Tibial artery (tissue), 4 donors: Measurements from ENCODE around the gene ARHGAP21.
"Not testable (repeated sequence)": the region's sequence is repeated elsewhere in the genome, so short reads cannot be mapped to it uniquely, and the experiment has no call there.

Experiments used
- DNase-seq, 2 donors: peaks; one replicate each; pipeline ENCODE4 v3.0.0-alpha.2; 2019
- H3K27ac ChIP-seq, 2 donors: fragments of 200-600 bp; sonication (generic) in 1 of 2; 1 replicate in 1 of 2; 2 replicates in 1 of 2; pipeline ENCODE4 v1.5.1; 2018 to 2019; ENCODE audit warnings: mild to moderate bottlenecking in 1 of 2
- H3K27me3 ChIP-seq, 2 donors: fragments of 200-600 bp; sonication (generic) in 1 of 2; one replicate each; pipeline versions ENCODE4 v1.5.1 to v1.6.0; 2016 to 2019
- H3K36me3 ChIP-seq, 3 donors: fragments of 200-600 bp; sonication (generic) in 2 of 3; one replicate each; pipeline ENCODE4 v1.5.1; 2016 to 2019; ENCODE audit warnings: mild to moderate bottlenecking in 2 of 3
- H3K4me1 ChIP-seq, 4 donors: fragments of 200-600 bp; sonication (generic) in 2 of 4; 1 replicate in 3 of 4; 2 replicates in 1 of 4; pipeline ENCODE4 v1.5.1; 2016 to 2019
- H3K4me3 ChIP-seq, 2 donors: fragments of 200-600 bp; sonication (generic) in 1 of 2; 1 replicate in 1 of 2; 2 replicates in 1 of 2; pipeline ENCODE4 v1.5.1; 2018 to 2019; ENCODE audit warnings: mild to moderate bottlenecking in 2 of 2
- H3K9me3 ChIP-seq, 3 donors: fragments of 200-600 bp; sonication (generic) in 1 of 3; one replicate each; pipeline ENCODE4 v1.5.1; 2016 to 2019
- intact Hi-C: fragments of 100-400 bp; cut with DNase I; formaldehyde crosslinking; loops from one replicate; pipeline ENCODE4 v1.15.0; 2023; ENCODE audit warnings: low total_unique reads
- TF ChIP-seq, protein P1 (sequence below), 2 experiments: fragments of 200-600 bp in 1 of 2; fragments of 450-650 bp in 1 of 2; IDR thresholded peaks; one replicate each; pipeline ENCODE4 v1.5.1; 2017 to 2019; ENCODE audit warnings: antibody characterized with exemption in 2 of 2, mild to moderate bottlenecking in 1 of 2, moderate library complexity in 1 of 2

Gene ARHGAP21

DNA sequence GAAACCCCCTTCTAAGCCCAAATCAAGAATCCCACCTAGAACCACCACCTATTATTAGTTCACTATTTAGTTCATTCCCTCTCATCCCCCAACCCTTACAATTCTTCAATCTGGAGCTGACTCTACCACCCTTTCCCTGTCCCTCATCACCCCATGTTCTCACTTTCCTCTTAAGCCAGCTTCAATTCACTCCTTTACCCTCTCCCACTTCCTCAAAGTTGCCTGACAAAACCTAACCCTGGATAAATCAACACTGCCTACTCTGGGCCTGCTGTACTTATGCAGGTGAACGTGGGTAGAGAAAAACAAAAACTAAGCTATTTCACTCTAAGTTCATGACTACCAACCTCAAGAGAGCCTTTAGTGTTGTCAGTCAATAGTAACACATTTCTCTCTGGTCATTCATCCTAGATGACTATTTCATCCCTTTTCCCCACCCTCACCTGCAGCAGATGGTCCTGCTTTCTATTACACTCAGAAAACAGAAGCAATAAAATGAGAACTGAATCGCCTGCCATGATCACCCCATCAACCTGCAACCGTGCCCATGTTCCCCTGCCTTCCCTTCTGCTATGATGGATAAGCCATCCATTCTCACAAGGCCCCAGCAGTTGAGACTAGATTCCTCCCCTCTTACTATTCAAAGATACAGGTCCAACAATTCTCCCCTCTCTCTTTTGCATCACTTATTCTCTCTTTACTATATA is 52.6 kb downstream of the ARHGAP21 start:
- Histone ChIP-seq H3K36me3 (peaks cover 0 to 4% (median 0%) of the 10 kb centered on the region in 3 donors), H3K4me3 (no peak overlapping the region), H3K4me1 (peaks cover 0 to 61% (median 5%) of the 10 kb centered on the region in 4 donors), H3K27ac (no peak overlapping the region), H3K27me3 (no peaks in the 10 kb centered on the region), H3K9me3 (no peaks in the 10 kb centered on the region)
- DNase-seq = no peak
- intact Hi-C loops = no loop called here
- TF ChIP-seq, protein P1, sequence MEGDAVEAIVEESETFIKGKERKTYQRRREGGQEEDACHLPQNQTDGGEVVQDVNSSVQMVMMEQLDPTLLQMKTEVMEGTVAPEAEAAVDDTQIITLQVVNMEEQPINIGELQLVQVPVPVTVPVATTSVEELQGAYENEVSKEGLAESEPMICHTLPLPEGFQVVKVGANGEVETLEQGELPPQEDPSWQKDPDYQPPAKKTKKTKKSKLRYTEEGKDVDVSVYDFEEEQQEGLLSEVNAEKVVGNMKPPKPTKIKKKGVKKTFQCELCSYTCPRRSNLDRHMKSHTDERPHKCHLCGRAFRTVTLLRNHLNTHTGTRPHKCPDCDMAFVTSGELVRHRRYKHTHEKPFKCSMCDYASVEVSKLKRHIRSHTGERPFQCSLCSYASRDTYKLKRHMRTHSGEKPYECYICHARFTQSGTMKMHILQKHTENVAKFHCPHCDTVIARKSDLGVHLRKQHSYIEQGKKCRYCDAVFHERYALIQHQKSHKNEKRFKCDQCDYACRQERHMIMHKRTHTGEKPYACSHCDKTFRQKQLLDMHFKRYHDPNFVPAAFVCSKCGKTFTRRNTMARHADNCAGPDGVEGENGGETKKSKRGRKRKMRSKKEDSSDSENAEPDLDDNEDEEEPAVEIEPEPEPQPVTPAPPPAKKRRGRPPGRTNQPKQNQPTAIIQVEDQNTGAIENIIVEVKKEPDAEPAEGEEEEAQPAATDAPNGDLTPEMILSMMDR (IDR thresholded peaks at IDR 0.05) = no peak

DNA sequence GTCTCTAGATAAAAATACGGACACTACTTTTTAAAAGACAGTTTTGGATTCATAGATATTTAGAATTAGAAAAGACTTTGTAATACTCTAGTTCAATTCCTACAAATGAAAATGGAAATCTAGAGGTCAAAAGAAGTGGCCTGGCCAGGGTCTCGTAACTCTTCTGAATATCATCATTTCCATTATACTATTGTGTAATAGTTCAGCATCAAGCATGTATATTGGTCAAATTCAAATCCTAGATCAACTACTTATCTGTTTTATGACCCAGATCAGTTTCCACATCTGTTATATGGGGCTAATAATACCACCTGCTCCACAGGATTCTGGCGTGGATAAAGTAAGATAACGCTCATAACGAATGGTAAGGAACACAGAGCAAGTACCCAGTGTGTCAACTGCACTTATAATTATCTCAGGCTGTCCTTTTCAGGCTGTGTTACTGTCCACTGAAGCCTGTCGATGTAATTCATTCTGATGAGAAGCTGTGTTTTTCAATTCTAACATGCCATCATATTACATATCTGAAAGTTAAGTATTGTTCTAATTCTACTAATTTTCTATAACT is 54.3 kb downstream of the ARHGAP21 start:
- Histone ChIP-seq H3K27ac (no peak overlapping the region), H3K36me3 (peaks cover 0 to 4% (median 0%) of the 10 kb centered on the region in 3 donors), H3K4me3 (no peak overlapping the region), H3K27me3 (no peaks in the 10 kb centered on the region), H3K4me1 (peaks cover 0 to 45% (median 4%) of the 10 kb centered on the region in 4 donors), H3K9me3 (no peaks in the 10 kb centered on the region)
- intact Hi-C loops = no loop called here
- no peak for DNase-seq
- TF ChIP-seq, protein P1 (IDR thresholded peaks at IDR 0.05) = no peak

DNA sequence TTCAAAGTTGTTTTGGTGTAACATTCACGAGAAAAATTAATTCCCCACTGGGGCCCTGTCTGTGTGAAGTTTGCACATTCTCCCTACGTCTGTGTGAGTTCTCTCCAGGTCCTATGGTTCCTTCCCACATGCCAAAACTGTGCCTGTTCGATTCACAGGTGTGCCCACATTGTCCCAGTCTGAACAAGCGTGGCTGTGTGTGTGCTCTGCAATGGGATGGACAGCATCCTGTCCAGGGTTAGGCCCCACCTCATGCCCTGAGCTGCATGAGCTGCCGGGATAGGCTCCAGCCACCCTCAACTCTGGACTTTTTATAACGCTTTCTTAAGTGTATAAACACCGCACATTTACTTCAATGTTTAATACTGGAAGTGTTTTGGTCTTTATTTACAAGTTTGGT is 55.4 kb downstream of the ARHGAP21 start:
- Histone ChIP-seq H3K4me3 (no peak overlapping the region), H3K27me3 (no peaks in the 10 kb centered on the region), H3K27ac (no peak overlapping the region), H3K4me1 (peaks cover 0 to 40% (median 4%) of the 10 kb centered on the region in 4 donors), H3K9me3 (no peaks in the 10 kb centered on the region), H3K36me3 (peaks cover 0 to 10% (median 4%) of the 10 kb centered on the region in 3 donors)
- intact Hi-C loops = no loop called here
- TF ChIP-seq, protein P1 (IDR thresholded peaks at IDR 0.05) = no peak
- no peak for DNase-seq

DNA sequence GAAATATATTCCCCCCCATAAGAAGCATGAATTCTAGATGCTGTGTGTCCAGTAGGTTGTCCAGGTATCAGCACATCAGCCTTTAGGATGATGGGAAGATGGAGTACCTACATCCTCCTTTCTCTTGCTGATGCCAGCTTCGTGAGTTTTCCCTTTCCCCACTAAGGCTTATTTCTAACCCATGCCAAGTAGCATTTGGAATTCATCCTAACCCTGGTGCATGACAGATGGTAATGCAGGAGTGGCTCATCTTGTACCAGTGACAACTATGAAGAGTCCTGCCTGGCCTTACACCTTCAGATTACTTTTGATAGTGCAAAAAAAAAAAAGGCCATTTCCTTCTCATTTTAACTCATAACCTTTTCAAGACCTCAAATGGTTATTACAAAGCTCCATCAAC is 58.7 kb downstream of the ARHGAP21 start:
- TF ChIP-seq, protein P1 (IDR thresholded peaks at IDR 0.05) = no peak
- H3K9me3 ChIP-seq = no peaks in the 10 kb centered on the region
- H3K27ac ChIP-seq = no peak overlapping the region
- H3K36me3 ChIP-seq = peaks cover 0 to 11% (median 4%) of the 10 kb centered on the region in 3 donors
- no peak overlapping the region for H3K4me3 ChIP-seq
- no peaks in the 10 kb centered on the region for H3K27me3 ChIP-seq
- peaks cover 0 to 20% (median 0%) of the 10 kb centered on the region in 4 donors for H3K4me1 ChIP-seq
- no peak for DNase-seq
- intact Hi-C loops = no loop called here

DNA sequence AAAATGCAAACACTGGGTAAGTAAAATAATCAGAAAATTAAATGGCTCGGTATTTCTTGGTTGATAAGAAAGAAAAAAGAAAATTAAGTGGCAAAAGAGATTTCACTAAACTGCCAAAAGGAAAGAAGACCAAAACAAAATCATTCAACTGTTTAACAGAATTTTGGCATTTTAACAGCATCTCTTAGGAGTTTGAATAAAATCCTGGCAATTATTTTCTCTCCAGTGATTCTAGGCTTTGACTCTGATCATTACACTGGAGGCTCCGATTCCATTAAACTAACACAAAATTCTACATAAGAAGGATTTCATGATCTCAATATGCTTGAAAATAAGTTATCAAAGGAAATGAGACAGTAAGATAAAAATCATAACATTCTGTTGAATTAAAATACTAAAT is 62.3 kb downstream of the ARHGAP21 start:
- TF ChIP-seq, protein P1 (IDR thresholded peaks at IDR 0.05) = no peak
- Histone ChIP-seq H3K27ac (no peak overlapping the region), H3K27me3 (no peaks in the 10 kb centered on the region), H3K4me3 (no peak overlapping the region), H3K36me3 (peaks cover 0 to 11% (median 0%) of the 10 kb centered on the region in 3 donors), H3K4me1 (no peaks in the 10 kb centered on the region), H3K9me3 (no peaks in the 10 kb centered on the region)
- DNase-seq = no peak
- intact Hi-C loops = no loop called here

DNA sequence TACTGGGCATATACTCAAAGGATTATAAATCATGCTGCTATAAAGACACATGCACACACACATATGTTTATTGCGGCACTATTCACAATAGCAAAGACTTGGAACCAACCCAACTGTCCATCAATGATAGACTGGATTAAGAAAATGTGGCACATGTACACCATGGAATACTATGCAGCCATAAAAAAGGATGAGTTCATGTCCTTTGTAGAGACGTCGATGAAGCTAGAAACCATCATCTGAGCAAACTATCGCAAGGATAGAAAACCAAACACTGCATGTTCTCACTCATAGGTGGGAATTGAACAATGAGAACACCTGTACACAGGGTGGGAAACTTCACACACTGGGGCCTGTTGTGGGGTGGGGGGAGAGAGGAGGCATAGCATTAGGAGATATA is 65.4 kb downstream of the ARHGAP21 start:
- H3K36me3 ChIP-seq, H3K27ac ChIP-seq, H3K9me3 ChIP-seq, H3K27me3 ChIP-seq, H3K4me3 ChIP-seq, intact Hi-C loops, H3K4me1 ChIP-seq, DNase-seq: not testable (repeated sequence)

DNA sequence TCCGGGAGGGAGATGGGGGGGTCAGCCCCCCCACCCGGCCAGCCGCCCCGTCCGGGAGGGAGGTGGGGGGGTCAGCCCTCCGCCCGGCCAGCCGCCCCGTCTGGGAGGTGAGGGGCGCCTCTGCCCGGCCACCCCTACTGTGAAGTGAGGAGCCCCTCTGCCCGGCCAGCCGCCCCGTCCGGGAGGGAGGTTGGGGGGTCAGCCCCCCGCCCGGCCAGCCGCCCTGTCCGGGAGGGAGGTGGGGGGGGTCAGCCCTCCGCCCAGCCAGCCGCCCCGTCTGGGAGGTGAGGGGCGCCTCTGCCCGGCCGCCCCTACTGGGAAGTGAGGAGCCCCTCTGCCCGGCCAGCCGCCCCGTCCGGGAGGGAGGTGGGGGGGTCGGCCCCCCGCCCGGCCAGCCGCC is 67.4 kb downstream of the ARHGAP21 start:
- H3K36me3 ChIP-seq, H3K9me3 ChIP-seq, H3K4me3 ChIP-seq, intact Hi-C loops, H3K27ac ChIP-seq, DNase-seq, H3K27me3 ChIP-seq: not testable (repeated sequence)
- peaks cover 0 to 23% (median 6%) of the 10 kb centered on the region in 4 donors for H3K4me1 ChIP-seq
